ENCODE measurements around the gene DNAAF1. TPM values are rescaled to one million over a fixed set of nuclear protein-coding genes. Genes with fewer than 3 reads are reported as not detected.
A peak's percentile ranks its signal among the peaks of the same experiment; 100 is the strongest.
"Not testable (repeated sequence)": the region's sequence is repeated elsewhere in the genome, so short reads cannot be mapped to it uniquely, and the experiment has no call there.

DNAAF1 gene
- total RNA-seq, 2 donors from 2014 or later, result not detected

DNA sequence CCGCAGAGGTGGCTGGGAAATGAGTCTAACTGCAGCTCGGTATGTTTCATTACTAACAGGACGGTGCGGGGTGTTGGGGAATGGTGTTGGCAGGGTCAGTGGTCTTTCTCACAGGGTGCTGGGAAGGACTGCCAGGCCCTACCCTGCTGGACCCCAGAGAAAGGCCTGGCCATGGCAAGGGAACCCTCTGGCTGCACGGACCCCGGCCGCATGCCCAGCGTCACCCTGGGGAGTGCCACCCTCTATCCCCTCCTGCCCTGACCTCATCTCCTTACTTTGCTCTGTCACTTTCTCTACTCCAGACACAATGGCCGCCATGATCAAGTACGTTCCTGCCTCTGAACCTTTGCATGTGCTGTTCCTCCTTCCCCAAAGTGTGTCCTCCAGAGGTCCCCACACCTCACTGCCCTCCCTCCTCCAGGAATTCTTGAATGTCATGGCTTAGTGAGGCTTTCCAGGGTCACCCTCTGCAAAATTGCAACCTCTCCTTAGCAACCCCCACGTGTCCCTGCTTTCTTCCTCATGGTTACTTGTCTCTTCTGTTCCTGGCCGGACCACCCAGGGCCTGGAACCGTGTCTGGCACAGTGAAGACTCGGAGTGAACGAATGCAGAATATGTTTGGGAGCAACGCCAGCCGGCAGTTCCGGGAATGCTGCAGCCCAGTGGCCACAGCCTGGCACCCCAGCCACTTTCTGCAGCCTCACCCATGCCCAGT lies 61.0 kb downstream of the DNAAF1 start:
- Mint-ChIP-seq H3K9me3 (no peaks in the 10 kb centered on the region), H3K36me3 (no peaks in the 10 kb centered on the region)

DNA sequence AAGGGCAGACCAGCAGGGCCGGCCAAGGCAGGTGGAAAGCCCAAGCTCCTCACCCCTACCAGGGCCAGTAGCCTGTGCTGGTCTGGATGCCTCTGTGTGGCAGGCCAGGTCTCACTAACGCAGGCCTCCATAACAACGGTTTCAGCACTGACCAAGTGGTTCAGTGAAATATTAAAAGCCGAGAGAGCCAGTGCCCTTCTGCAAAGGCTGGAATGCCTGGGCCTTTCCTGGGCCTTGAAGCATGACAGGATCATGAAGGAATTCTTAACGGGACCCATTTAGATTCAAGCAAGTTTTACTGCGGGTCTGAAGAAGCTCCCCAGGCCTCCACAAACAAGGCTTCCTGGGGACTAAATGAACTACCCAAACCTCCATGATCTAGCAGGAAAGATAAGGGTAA lies 62.1 kb downstream of the DNAAF1 start:
- Mint-ChIP-seq H3K27ac (no peak overlapping the region), H3K36me3 (no peaks in the 10 kb centered on the region), H3K9me3 (no peaks in the 10 kb centered on the region)
- DNase-seq (ENCODE audit: low spot score in 2 of 2) (no peak), ATAC-seq (no peak)

More for the DNA sequence above, 61.0 kb downstream of the DNAAF1 start:
- DNase-seq (ENCODE audit: low spot score in 2 of 2), result no peak
- no peak overlapping the region for H3K27ac Mint-ChIP-seq
- ATAC-seq, result no peak

DNA sequence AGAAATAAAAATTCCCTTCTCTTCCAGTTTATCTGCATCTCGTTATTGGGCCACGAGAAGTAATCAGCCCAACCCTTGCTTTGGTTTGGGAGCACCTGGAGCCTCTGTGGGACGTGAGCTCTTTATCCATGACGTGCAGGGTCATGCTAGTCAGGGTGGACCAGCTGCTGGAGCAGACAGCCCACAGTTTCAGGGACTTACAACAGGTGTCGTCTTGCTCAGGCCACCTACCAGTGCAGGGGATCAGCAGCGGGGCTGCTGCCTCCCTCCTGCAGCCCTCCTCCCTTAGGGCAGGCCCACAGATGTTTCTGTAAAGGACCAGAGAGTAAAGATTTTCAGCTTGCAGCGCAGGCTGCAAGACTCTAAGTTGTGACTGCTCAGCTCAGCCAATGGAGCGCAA lies 62.8 kb downstream of the DNAAF1 start:
- Mint-ChIP-seq H3K9me3 (no peaks in the 10 kb centered on the region), H3K36me3 (no peaks in the 10 kb centered on the region), H3K27ac (no peak overlapping the region)
- no peak for ATAC-seq
- no peak for DNase-seq (ENCODE audit: low spot score in 2 of 2)

DNA sequence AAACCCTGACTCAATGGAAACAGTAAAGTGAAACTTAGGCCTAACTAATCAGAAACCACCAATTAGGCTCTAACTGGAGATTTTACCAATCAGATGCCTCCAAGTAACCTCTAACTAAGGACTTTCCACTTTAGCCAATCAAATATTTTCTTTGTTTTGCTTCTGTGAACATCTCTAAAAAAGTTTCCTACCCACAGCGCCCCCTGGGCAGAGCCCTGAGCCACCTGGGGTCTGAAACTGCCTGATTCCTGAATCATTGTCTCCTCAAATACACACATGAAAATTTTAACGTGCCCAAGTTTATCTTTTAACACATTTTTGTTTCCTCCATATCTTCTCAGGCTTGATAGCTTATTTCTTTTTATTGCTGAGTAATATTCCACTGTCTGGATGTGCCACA lies 64.9 kb downstream of the DNAAF1 start:
- Mint-ChIP-seq H3K9me3 (no peaks in the 10 kb centered on the region), H3K27ac (no peak overlapping the region), H3K36me3 (no peaks in the 10 kb centered on the region)
- DNase-seq (ENCODE audit: low spot score in 2 of 2) (no peak), ATAC-seq (no peak)

DNA sequence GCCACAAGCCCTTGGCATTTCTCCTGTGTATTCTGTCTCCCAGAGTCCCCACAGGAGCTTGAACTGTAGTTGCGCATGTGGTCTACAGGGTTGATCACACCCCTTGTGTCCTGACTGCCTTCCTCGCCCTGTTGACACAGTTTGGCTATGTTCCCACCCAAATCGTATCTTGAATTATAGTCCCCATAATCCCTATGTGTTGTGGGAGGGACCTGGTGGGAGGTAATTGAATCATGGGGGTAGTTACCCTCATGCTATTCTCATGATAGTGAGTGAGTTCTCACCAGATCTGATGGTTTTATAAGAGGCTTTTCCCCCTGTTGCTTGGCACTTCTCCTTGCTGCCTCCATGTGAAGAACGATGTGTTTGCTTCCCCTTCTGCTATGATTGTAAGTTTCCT lies 67.0 kb downstream of the DNAAF1 start:
- Mint-ChIP-seq H3K27ac (no peak overlapping the region), H3K36me3 (no peaks in the 10 kb centered on the region), H3K9me3 (no peaks in the 10 kb centered on the region)
- no peak for ATAC-seq
- DNase-seq (ENCODE audit: low spot score in 2 of 2), result no peak

DNA sequence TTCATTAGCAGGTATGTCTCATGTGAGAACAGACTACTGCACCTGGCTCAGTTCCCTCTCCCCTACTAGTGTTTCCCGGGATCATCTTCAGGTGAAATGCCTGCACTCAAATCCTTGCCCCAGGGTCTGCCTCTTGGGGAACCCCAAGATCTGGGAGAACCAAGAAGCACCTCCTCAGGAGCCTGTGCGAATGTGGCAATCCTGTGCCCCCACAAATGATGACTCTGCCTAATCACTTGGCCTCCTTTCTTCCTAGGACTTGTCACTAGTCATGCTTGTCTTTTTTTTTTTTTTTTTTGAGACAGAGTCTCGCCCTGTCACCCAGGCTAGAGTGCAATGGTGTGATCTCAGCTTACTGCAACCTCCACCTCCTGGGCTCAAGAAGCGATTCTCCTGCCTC lies 67.5 kb downstream of the DNAAF1 start:
- ATAC-seq (no peak), DNase-seq (ENCODE audit: low spot score in 2 of 2) (no peak)
- Mint-ChIP-seq H3K9me3 (no peaks in the 10 kb centered on the region), H3K27ac (no peak overlapping the region), H3K36me3 (no peaks in the 10 kb centered on the region)

DNA sequence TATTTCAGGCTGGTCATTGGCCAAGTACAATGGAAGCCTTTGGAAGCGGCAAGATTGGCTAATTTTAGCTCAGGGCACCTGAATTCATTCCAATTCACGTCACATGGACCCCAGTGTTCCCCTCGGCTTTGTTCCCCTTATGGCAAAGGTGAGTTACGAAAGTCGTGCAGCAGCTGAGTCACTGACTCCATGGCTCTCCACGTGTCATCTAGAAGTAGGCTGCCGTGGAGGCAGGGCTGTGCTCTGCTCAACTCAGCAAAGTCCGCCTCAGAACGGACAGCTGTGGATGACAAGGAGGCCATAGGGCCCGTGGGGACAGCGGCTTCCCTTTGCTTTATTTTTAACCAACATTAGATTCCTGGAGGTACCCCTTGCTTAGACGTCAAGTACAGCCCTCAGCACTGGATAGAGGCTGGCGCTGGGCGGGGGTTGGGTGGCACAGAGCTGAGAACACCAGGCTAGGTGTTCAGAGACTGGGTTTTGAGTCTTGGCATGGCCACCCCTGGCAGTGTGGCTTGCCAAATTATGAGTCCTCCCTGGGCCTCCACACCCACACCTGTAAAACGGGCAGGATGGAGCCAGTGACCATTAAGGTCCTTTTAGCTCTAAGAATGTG lies 69.5 kb downstream of the DNAAF1 start:
- H3K27ac Mint-ChIP-seq, result no peak overlapping the region
- H3K9me3 Mint-ChIP-seq, result no peaks in the 10 kb centered on the region
- ATAC-seq (no peak), DNase-seq (ENCODE audit: low spot score in 2 of 2) (no peak)
- no peaks in the 10 kb centered on the region for H3K36me3 Mint-ChIP-seq

DNA sequence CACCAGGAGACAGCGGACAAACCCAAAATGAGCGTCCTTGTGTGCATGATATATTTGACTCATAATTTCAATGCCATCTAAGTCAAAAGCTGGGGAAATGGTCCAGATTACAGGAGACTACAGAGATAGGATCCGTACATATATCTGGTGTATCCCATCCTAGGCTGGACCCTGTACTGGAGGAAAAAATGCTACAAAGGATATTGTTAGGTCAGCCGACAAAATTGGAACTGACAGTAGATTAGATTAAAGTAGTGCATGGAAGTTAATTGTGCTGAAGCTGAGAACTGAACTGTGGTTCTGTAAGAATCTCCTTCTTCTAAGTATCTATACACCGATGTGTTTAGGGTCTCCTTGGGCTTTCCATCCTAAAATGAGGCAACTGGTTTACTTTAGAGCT lies 70.4 kb downstream of the DNAAF1 start:
- H3K27ac Mint-ChIP-seq, result no peak overlapping the region
- DNase-seq (ENCODE audit: low spot score in 2 of 2) (no peak), ATAC-seq (no peak)
- no peaks in the 10 kb centered on the region for H3K36me3 Mint-ChIP-seq
- H3K9me3 Mint-ChIP-seq, result no peaks in the 10 kb centered on the region

DNA sequence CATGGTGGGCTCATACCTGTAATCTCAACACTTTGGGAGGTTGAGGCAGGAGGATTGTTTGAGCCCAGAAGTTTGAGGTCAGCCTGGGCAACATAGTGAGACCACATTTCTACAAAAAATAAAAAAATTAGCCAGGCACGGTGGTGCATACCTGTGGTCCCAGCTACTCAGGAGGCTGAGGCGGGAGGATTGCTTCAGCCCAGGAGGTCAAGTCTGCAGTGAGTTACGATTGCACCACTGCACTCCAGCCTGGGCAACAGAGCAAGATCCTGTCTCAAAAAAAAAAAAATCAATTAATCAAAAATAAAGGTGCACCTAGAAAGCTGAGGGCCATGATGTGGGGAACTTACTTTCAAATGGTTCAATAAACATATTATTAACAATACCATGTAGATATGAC lies 71.0 kb downstream of the DNAAF1 start:
- H3K27ac Mint-ChIP-seq, result peak overlapping the region in 1 of 2 donors; percentile 82
- not testable (repeated sequence) for DNase-seq (ENCODE audit: low spot score in 2 of 2); ATAC-seq; H3K9me3 Mint-ChIP-seq; H3K36me3 Mint-ChIP-seq

DNA sequence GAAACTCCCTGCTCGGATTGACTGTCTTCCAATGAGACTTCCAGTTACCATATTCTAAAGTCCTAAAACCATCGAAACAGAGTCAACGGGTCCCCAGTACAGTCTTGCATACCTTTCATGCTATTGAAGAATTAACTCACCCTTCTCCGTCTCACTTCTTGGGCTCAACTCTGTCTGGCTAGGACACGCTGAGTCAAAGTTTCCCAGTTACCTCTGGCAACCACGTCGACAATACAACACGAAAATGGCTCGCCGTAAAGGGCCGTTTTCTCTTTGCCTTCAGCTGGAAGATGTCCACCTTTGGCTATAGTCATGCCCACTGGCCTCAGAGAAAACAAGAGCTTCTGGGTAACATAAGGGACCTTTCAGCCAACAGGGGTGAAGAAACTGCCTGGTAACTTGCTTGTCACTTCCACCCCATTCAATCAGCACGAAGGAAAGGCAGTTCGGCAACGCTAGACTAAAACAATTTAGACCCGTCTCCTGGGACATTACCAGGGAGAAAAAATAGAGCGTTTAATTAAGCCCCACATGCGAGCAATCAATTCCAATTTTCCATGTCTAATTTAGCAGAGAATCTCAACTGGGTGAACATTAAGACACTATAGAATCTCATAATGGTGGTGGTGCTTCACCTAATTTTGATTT lies 73.2 kb downstream of the DNAAF1 start:
- Mint-ChIP-seq H3K9me3 (no peaks in the 10 kb centered on the region), H3K36me3 (no peaks in the 10 kb centered on the region), H3K27ac (no peak overlapping the region)
- ATAC-seq (no peak), DNase-seq (ENCODE audit: low spot score in 2 of 2) (no peak)

DNA sequence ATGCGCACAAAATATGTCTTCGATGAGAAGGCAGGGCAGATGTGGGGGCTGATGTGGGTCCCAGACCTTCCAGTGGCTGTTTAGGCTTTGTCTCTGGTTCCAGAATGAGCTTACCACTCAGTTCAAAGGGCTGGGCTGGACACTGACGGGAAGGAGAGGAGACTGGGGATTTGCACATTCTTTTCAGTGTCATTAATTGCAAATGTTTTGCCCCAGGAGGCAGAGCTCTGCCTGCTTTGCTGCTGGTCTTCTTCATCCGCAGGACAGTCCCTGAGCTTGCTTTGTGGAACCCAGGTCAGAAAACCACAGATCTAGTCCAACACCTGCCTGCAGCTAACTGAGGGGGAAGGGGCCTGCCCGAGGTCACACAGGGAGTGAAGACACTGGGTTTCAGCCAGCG lies 73.8 kb downstream of the DNAAF1 start:
- DNase-seq (ENCODE audit: low spot score in 2 of 2) (no peak), ATAC-seq (no peak)
- Mint-ChIP-seq H3K9me3 (no peaks in the 10 kb centered on the region), H3K36me3 (no peaks in the 10 kb centered on the region), H3K27ac (no peak overlapping the region)

DNA sequence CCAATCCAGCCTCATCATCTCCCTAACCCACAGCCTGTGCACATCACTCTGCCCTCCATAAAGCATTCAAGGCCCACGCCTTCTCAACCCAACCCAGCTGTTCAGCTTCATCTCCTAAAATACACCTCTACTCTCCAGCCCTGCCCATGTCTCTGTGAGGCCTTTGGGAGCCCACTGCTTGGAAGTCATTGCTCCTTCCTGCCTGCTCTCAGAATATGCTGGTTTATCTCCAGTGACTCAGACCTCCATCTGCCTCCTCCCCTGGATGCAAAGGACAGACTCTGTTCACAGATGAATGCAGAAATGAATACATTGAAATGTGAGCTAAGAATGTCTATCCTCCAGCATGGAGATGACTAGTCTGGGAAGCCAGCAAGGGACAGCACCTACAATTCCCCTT lies 75.7 kb downstream of the DNAAF1 start:
- Mint-ChIP-seq H3K36me3 (no peaks in the 10 kb centered on the region), H3K9me3 (no peaks in the 10 kb centered on the region), H3K27ac (no peak overlapping the region)
- ATAC-seq, result no peak
- no peak for DNase-seq (ENCODE audit: low spot score in 2 of 2)

DNA sequence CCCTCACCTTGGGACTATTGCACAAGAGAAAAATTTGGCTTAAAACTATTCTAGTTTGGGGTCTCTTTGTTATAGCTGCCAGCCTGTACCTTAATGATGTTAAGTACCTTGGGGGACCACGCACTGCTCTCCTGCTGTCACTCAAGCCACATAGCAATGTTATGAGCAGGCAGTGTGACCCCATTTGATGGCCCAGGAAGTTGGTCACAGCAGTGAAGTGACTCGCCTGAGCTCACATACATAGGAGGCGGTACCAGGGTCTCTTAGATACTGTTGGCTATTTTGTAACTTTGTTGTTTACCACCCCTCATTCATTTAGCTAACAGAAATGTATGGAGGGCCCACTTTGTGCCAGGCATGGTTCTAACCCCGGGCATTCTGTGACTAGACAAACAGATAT lies 78.3 kb downstream of the DNAAF1 start:
- DNase-seq (ENCODE audit: low spot score in 2 of 2), result no peak
- Mint-ChIP-seq H3K27ac (no peak overlapping the region), H3K36me3 (no peaks in the 10 kb centered on the region), H3K9me3 (no peaks in the 10 kb centered on the region)
- no peak for ATAC-seq

DNA sequence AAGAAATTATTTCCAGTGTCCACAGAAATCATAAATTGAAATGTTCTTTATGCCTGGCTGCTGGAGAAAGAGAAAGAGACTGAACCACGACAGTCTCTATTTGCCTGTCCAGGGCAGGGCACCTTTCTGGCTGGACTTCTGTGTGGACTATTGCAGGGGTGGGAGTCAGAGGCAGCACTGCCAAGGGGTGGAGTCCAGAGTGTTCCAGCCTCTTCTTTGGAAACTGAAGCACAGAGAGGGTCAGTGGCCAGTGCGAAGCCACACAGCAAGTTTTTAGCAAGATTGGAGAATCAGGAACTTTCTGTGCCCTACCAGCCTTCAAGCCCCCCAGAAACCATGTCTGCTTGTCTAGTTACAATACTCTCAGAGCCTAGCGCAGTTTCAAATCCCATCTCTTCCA lies 79.4 kb downstream of the DNAAF1 start:
- Mint-ChIP-seq H3K36me3 (no peaks in the 10 kb centered on the region), H3K27ac (no peak overlapping the region), H3K9me3 (no peaks in the 10 kb centered on the region)
- DNase-seq (ENCODE audit: low spot score in 2 of 2) (no peak), ATAC-seq (no peak)

DNA sequence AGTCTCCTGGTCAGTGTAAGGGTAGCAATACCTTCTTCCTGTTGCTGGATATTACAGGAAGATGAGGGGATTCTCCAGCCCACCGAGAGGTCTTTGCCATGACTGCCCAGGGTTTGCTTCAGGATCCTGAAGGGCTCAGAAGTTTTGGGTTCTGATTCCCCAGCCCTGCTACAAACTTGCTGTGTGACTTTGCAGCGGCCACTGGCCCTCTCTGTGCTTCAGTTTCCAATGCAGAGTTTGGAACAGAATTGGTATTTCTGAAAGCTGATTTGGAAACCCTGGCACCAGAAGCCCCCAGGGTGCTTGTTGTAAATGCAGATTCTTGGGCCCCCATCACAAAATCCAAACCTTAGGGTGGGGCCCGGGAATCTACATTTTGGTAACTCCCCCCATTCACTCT lies 80.0 kb downstream of the DNAAF1 start:
- ATAC-seq (no peak), DNase-seq (ENCODE audit: low spot score in 2 of 2) (no peak)
- Mint-ChIP-seq H3K36me3 (no peaks in the 10 kb centered on the region), H3K9me3 (no peaks in the 10 kb centered on the region), H3K27ac (no peak overlapping the region)

DNA sequence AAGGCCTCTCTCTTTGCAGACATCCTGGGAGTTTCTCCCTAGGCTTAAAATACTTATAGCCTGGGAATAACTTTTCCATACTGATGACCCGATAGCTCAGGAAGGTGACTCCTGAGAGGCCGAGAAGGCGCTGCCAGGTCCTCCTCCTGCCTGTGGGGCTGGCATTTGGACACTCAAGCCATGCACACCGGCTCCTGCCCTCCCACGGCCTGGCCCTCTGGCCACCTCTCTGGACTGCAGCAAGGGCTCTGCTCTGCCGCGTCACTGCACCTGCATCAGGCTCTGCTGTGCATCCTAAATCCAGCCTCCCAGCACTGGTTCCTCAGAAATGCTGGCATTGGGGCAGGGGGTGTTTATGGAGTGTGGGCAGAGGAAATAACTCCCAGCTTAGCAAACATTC lies 80.5 kb downstream of the DNAAF1 start:
- H3K36me3 Mint-ChIP-seq, result no peaks in the 10 kb centered on the region
- no peak for DNase-seq (ENCODE audit: low spot score in 2 of 2)
- H3K9me3 Mint-ChIP-seq, result no peaks in the 10 kb centered on the region
- no peak overlapping the region for H3K27ac Mint-ChIP-seq
- no peak for ATAC-seq

DNA sequence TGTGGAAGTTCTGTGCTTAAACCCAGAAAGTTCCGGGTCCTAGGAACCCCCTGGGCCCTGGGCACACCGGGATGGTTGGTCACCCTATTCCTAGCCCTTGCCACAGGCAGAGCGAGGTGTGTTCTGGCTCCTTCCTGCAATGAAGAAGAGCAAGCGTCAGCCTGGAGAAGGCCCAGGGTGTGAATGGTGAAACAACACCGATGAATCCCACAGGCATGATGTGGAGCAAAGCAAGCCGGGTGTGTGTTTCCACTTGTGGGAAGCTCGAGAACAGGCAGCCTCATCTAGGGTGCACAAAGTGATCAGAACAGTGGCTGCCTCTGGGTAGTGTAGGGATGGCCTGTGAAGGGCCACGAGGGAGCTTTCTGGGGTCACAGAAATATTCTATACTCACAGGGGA lies 80.9 kb downstream of the DNAAF1 start:
- DNase-seq (ENCODE audit: low spot score in 2 of 2), result no peak
- H3K9me3 Mint-ChIP-seq, result no peaks in the 10 kb centered on the region
- no peak for ATAC-seq
- no peaks in the 10 kb centered on the region for H3K36me3 Mint-ChIP-seq
- H3K27ac Mint-ChIP-seq, result no peak overlapping the region
